WTC11 (cell line): Measurements from ENCODE around the gene DLL1. TPM values are rescaled to one million over a fixed set of nuclear protein-coding genes. Genes with fewer than 3 reads are reported as not detected.

Experiments
- ATAC-seq: fragments of 200-7000 bp; cut with Tn5 transposase; 2 replicates; pipeline ENCODE4 v1.10.0; 2021; ENCODE audit warnings: mild to moderate bottlenecking, moderate library complexity
- CTCF ChIA-PET: fragments of 300-600 bp; sonication (Branson Sonifier 250); formaldehyde crosslinking; loops from one replicate; lab custom pipeline; 2021; ENCODE audit warnings: antibody characterized with exemption; lab: Charles Lee
- POLR2A ChIA-PET: fragments of 350-600 bp; sonication (Branson Sonifier 250); formaldehyde crosslinking; loops from one replicate; lab custom pipeline; 2021; ENCODE audit warnings: antibody characterized with exemption; lab: Charles Lee
- DNase-seq: peaks from one replicate; pipeline ENCODE4 v3.0.0; 2021; ENCODE audit warnings: low spot score
- H3K27ac Mint-ChIP-seq: 2 replicates; pipeline ENCODE4 v1.8.0; 2021; ENCODE audit warnings: mixed read lengths
- H3K27me3 Mint-ChIP-seq: 2 replicates; pipeline ENCODE4 v1.8.0; 2021; ENCODE audit warnings: low read depth, mild to moderate bottlenecking, moderate library complexity, mixed read lengths
- H3K36me3 Mint-ChIP-seq: 2 replicates; pipeline ENCODE4 v1.8.0; 2021; ENCODE audit warnings: mixed read lengths
- H3K4me1 Mint-ChIP-seq: 2 replicates; pipeline ENCODE4 v1.8.0; 2022; ENCODE audit warnings: mixed read lengths
- H3K4me3 Mint-ChIP-seq: 2 replicates; pipeline ENCODE4 v1.8.0; 2021; ENCODE audit warnings: mild to moderate bottlenecking, moderate library complexity, mixed read lengths
- H3K9me3 Mint-ChIP-seq: 2 replicates; pipeline ENCODE4 v1.8.0; 2021; ENCODE audit warnings: mixed read lengths
- ATF1 ChIP-seq: sonication (generic); formaldehyde crosslinking; IDR thresholded peaks from 2 replicates; pipeline ENCODE4 v1.8.1; 2023; ENCODE audit warnings: mild to moderate bottlenecking, moderate library complexity, missing genetic modification reagents
- ESRRA ChIP-seq: sonication (generic); formaldehyde crosslinking; IDR thresholded peaks from 2 replicates; pipeline ENCODE4 v1.8.1; 2022; ENCODE audit warnings: mild to moderate bottlenecking, missing genetic modification reagents, borderline replicate concordance
- FOXJ3 ChIP-seq: sonication (generic); formaldehyde crosslinking; IDR thresholded peaks from 2 replicates; pipeline ENCODE4 v1.9.0; 2021; ENCODE audit warnings: missing genetic modification reagents, mild to moderate bottlenecking, borderline replicate concordance
- KAT7 ChIP-seq: sonication (generic); formaldehyde crosslinking; IDR thresholded peaks from 2 replicates; pipeline ENCODE4 v1.8.1; 2023; ENCODE audit warnings: missing genetic modification reagents, mild to moderate bottlenecking, borderline replicate concordance
- NFYB ChIP-seq: sonication (generic); formaldehyde crosslinking; conservative IDR thresholded peaks from 2 replicates; pipeline ENCODE4 v1.8.0; 2022; ENCODE audit warnings: low read depth, missing genetic modification reagents
- RELA ChIP-seq: sonication (generic); formaldehyde crosslinking; IDR thresholded peaks from 2 replicates; pipeline ENCODE4 v1.8.1; 2022; ENCODE audit warnings: missing genetic modification reagents, mild to moderate bottlenecking, borderline replicate concordance
- SMAD4 ChIP-seq: sonication (generic); formaldehyde crosslinking; IDR thresholded peaks from 2 replicates; pipeline ENCODE4 v1.8.0; 2022; ENCODE audit warnings: mild to moderate bottlenecking, missing genetic modification reagents
- SP1 ChIP-seq: sonication (generic); formaldehyde crosslinking; conservative IDR thresholded peaks from 2 replicates; pipeline ENCODE4 v1.8.1; 2022; ENCODE audit warnings: missing genetic modification reagents
- TCF7 ChIP-seq: sonication (generic); formaldehyde crosslinking; IDR thresholded peaks from 2 replicates; pipeline ENCODE4 v1.8.0; 2022; ENCODE audit warnings: mild to moderate bottlenecking, low read depth, missing genetic modification reagents, moderate library complexity
- ZNF232 ChIP-seq: sonication (generic); formaldehyde crosslinking; IDR thresholded peaks from 2 replicates; pipeline ENCODE4 v1.8.0; 2022; ENCODE audit warnings: mild to moderate bottlenecking, missing genetic modification reagents
- ZNF317 ChIP-seq: sonication (generic); formaldehyde crosslinking; IDR thresholded peaks from 2 replicates; pipeline ENCODE4 v1.8.1; 2023; ENCODE audit warnings: low read depth, mild to moderate bottlenecking, moderate library complexity, missing genetic modification reagents, borderline replicate concordance
- total RNA-seq: library from RNA; stranded (reverse); gene quantifications from 3 replicates; pipeline ENCODE4 v1.2.3, GENCODE V29; 2021
- TF ChIP-seq, protein P1 (sequence below): sonication (generic); formaldehyde crosslinking; IDR thresholded peaks from 2 replicates; pipeline ENCODE4 v1.8.1; 2022; ENCODE audit warnings: low read depth, mild to moderate bottlenecking, moderate library complexity, missing genetic modification reagents, borderline replicate concordance
- TF ChIP-seq, protein P2 (sequence below): fragments of 250-450 bp; sonication (Bioruptor Pico); IDR thresholded peaks from 2 replicates; pipeline ENCODE4 v1.9.0; 2021; ENCODE audit warnings: mild to moderate bottlenecking
- TF ChIP-seq, protein P3 (sequence below): sonication (generic); formaldehyde crosslinking; IDR thresholded peaks from 2 replicates; pipeline ENCODE4 v1.8.0; 2023; ENCODE audit warnings: missing genetic modification reagents, mild to moderate bottlenecking, borderline replicate concordance
- TF ChIP-seq, protein P4 (sequence below): fragments of 250-450 bp; sonication (Bioruptor Pico); conservative IDR thresholded peaks from 2 replicates; pipeline ENCODE4 v1.9.0; 2021; ENCODE audit warnings: mild to moderate bottlenecking

DLL1 gene
- total RNA-seq, 1 experiment from 2014 or later: 25.3 TPM

DNA sequence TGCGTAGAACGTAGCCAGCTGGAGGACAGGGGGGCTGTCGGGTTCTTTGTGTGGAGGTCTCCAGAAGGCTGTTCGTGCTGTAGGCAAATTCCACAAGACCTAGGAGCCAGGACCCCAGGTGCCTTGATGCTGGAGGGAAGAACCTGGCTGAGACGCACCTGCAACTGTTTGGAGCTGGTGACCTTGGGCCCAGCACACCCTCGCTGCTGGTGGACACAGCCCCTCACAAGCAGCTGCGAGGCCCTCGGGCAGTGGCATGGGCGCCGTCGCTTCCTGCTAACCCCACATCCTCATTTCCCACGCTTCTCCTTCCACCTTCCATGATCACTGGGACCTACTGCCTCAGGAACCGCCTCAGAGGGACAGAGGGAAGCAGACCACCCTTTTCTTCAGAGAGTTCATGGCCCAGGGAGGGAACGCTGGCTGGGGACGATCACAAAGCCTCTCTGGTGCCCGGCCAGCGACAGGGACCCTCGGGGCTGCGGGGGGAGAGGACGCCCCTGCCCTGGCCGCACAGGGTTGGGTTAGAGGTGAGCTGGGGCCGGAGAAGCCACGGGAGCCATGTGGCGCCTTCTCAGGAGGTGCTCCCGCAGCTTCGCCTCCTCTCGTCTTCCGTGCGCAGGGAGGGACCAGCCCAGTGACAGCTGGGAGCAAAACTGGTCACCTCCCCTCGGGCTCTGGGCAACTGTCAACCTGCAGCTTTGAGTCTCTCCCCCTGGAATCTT is 18.4 kb downstream of the DLL1 start (continued):
- TF ChIP-seq, protein P1, sequence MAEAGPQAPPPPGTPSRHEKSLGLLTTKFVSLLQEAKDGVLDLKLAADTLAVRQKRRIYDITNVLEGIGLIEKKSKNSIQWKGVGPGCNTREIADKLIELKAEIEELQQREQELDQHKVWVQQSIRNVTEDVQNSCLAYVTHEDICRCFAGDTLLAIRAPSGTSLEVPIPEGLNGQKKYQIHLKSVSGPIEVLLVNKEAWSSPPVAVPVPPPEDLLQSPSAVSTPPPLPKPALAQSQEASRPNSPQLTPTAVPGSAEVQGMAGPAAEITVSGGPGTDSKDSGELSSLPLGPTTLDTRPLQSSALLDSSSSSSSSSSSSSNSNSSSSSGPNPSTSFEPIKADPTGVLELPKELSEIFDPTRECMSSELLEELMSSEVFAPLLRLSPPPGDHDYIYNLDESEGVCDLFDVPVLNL (CRISPR knock-in tag): no peak
- TF ChIP-seq FOXJ3 (CRISPR knock-in tag): no peak
- TF ChIP-seq, protein P2, sequence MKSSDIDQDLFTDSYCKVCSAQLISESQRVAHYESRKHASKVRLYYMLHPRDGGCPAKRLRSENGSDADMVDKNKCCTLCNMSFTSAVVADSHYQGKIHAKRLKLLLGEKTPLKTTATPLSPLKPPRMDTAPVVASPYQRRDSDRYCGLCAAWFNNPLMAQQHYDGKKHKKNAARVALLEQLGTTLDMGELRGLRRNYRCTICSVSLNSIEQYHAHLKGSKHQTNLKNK (CRISPR knock-in tag): no peak

DNA sequence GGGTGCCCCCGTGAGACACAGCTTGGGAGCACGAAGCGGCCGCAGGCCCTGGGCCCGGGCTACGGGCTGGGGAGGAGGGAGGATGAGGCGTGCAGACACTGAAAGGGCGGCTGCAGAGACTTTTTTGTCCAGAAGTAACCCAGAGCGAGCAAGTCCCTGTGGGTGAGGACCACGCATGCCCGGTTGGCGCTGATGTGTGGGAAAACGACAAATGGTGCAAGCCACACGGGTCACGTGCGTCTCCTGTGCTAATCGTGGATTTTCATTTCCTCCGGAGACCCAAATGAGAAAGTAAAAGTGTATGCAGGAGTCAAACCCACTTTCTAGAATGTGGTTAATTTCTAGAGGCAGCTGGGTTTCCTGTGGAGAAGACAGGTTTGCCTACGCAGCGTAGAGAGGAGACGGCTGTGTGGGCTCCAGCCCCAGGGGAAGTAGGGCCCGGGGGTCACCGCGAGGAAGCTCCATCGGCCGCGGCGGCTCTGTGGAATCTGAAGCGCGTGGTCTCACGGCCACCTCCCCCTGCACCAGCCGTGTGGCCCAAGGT is 19.0 kb downstream of the DLL1 start:
- CTCF ChIA-PET: no interaction called here
- Mint-ChIP-seq H3K27me3 (no peaks in the 10 kb centered on the region), H3K27ac (no peak overlapping the region), H3K36me3 (no peaks in the 10 kb centered on the region), H3K4me1 (peaks cover 9% of the 10 kb centered on the region), H3K4me3 (no peak overlapping the region), H3K9me3 (no peaks in the 10 kb centered on the region)
- ATAC-seq (no peak), DNase-seq (no peak)
- TF ChIP-seq ESRRA (CRISPR knock-in tag): no peak
- TF ChIP-seq, protein P3, sequence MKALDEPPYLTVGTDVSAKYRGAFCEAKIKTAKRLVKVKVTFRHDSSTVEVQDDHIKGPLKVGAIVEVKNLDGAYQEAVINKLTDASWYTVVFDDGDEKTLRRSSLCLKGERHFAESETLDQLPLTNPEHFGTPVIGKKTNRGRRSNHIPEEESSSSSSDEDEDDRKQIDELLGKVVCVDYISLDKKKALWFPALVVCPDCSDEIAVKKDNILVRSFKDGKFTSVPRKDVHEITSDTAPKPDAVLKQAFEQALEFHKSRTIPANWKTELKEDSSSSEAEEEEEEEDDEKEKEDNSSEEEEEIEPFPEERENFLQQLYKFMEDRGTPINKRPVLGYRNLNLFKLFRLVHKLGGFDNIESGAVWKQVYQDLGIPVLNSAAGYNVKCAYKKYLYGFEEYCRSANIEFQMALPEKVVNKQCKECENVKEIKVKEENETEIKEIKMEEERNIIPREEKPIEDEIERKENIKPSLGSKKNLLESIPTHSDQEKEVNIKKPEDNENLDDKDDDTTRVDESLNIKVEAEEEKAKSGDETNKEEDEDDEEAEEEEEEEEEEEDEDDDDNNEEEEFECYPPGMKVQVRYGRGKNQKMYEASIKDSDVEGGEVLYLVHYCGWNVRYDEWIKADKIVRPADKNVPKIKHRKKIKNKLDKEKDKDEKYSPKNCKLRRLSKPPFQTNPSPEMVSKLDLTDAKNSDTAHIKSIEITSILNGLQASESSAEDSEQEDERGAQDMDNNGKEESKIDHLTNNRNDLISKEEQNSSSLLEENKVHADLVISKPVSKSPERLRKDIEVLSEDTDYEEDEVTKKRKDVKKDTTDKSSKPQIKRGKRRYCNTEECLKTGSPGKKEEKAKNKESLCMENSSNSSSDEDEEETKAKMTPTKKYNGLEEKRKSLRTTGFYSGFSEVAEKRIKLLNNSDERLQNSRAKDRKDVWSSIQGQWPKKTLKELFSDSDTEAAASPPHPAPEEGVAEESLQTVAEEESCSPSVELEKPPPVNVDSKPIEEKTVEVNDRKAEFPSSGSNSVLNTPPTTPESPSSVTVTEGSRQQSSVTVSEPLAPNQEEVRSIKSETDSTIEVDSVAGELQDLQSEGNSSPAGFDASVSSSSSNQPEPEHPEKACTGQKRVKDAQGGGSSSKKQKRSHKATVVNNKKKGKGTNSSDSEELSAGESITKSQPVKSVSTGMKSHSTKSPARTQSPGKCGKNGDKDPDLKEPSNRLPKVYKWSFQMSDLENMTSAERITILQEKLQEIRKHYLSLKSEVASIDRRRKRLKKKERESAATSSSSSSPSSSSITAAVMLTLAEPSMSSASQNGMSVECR (CRISPR knock-in tag): no peak
- no peak for TF ChIP-seq SMAD4
- no peak for TF ChIP-seq ZNF232 (CRISPR knock-in tag)
- no peak for TF ChIP-seq ZNF317 (CRISPR knock-in tag)
- no peak for TF ChIP-seq RELA (CRISPR knock-in tag)
- TF ChIP-seq SP1 (CRISPR knock-in tag): no peak
- TF ChIP-seq, protein P4, sequence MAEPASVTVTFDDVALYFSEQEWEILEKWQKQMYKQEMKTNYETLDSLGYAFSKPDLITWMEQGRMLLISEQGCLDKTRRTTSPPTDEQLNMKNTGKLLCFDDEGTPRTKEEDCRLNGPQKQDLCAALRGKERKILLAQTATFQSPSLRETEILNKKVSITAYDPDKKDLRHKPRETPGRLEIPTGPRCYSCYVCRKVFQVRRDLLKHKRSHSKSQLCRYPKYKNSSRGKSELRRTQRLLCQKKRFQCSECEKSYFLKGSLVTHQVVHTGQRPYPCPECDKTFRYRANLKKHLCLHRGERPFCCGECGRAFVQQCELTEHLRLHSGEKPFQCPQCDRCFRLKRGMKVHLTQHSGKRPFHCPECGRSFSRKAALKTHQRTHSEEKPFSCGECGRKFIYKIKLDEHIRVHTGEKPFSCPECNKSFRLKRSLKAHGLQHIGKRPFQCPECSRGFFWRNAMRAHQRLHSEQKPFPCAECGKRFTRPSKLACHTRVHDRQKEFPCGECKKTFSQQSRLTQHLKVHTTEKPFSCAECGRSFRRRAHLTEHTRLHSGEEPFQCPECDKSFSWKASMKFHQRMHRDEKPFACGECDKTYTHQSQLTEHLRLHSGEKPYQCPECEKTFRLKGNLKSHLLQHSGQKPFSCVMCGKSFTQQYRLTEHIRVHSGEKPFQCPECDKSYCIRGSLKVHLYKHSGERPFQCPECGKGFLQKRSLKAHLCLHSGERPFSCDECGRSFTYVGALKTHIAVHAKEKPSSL: no peak
- no peak for TF ChIP-seq ATF1 (CRISPR knock-in tag)
- no peak for TF ChIP-seq KAT7
- no peak for TF ChIP-seq NFYB (CRISPR knock-in tag)
- TF ChIP-seq TCF7 (CRISPR knock-in tag): no peak
- POLR2A ChIA-PET: no interaction called here
